ENCODE measurements around the gene MYO1B. TPM values are rescaled to one million over a fixed set of nuclear protein-coding genes. Genes with fewer than 3 reads are reported as not detected.

MYO1B gene
- total RNA-seq, 1 donor from 2014 or later, result 81.0 TPM

DNA sequence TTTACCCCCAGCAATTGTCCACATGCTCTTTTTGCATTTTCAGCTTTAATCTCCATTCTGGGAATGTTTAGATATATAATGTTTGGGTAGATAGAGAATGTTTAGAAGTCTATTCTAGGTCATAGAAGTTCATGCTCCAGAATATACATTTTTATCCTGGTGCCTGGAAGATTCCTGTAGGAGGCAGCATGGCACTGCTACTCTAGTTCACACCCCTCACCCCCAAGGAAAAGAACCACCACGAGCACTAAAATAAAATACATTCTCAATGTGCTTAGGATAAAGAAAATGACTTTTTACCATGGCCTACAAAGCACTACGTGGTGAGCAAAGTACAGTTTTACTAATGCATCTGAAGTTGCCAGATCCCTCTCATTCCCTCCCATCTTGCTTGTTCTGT lies 53.8 kb downstream of the MYO1B start:
- H3K36me3 Mint-ChIP-seq (ENCODE audit: low read depth, unreplicated experiment), result no peaks in the 10 kb centered on the region
- no peak for DNase-seq (ENCODE audit: low spot score)
- H3K27me3 Mint-ChIP-seq (ENCODE audit: unreplicated experiment), result no peaks in the 10 kb centered on the region
- TF ChIP-seq, protein P1, sequence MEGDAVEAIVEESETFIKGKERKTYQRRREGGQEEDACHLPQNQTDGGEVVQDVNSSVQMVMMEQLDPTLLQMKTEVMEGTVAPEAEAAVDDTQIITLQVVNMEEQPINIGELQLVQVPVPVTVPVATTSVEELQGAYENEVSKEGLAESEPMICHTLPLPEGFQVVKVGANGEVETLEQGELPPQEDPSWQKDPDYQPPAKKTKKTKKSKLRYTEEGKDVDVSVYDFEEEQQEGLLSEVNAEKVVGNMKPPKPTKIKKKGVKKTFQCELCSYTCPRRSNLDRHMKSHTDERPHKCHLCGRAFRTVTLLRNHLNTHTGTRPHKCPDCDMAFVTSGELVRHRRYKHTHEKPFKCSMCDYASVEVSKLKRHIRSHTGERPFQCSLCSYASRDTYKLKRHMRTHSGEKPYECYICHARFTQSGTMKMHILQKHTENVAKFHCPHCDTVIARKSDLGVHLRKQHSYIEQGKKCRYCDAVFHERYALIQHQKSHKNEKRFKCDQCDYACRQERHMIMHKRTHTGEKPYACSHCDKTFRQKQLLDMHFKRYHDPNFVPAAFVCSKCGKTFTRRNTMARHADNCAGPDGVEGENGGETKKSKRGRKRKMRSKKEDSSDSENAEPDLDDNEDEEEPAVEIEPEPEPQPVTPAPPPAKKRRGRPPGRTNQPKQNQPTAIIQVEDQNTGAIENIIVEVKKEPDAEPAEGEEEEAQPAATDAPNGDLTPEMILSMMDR (IDR thresholded peaks at IDR 0.05; ENCODE audit: unreplicated experiment), result no peak
- no peak overlapping the region for H3K27ac Mint-ChIP-seq (ENCODE audit: unreplicated experiment)
- H3K4me3 Mint-ChIP-seq (ENCODE audit: unreplicated experiment), result no peak overlapping the region
- no peaks in the 10 kb centered on the region for H3K9me3 Mint-ChIP-seq (ENCODE audit: unreplicated experiment)
- H3K4me1 Mint-ChIP-seq (ENCODE audit: unreplicated experiment), result peaks cover 20% of the 10 kb centered on the region

DNA sequence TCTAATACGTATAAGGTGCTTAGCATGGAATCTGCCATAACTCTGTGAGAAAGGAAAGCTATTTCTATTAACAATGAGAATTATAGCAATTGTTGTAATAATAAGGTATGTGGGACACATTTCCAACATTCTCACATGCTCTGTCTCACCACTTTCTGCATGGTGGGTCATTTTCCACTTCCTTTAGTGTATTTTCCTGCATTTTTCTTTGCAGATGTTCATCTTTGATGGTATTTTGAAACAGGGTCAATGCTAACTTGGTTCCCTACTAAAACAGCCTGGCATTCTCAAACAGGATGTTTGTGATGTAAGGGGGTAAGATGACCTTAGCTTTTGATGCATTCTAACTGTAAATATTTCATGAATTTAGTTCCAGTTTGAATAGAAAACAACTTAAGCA lies 54.7 kb downstream of the MYO1B start:
- no peaks in the 10 kb centered on the region for H3K36me3 Mint-ChIP-seq (ENCODE audit: low read depth, unreplicated experiment)
- H3K27me3 Mint-ChIP-seq (ENCODE audit: unreplicated experiment), result no peaks in the 10 kb centered on the region
- no peak for DNase-seq (ENCODE audit: low spot score)
- H3K4me3 Mint-ChIP-seq (ENCODE audit: unreplicated experiment), result no peak overlapping the region
- H3K27ac Mint-ChIP-seq (ENCODE audit: unreplicated experiment), result no peak overlapping the region
- no peaks in the 10 kb centered on the region for H3K9me3 Mint-ChIP-seq (ENCODE audit: unreplicated experiment)
- H3K4me1 Mint-ChIP-seq (ENCODE audit: unreplicated experiment), result peaks cover 20% of the 10 kb centered on the region
- TF ChIP-seq, protein P1 (IDR thresholded peaks at IDR 0.05; ENCODE audit: unreplicated experiment), result no peak

DNA sequence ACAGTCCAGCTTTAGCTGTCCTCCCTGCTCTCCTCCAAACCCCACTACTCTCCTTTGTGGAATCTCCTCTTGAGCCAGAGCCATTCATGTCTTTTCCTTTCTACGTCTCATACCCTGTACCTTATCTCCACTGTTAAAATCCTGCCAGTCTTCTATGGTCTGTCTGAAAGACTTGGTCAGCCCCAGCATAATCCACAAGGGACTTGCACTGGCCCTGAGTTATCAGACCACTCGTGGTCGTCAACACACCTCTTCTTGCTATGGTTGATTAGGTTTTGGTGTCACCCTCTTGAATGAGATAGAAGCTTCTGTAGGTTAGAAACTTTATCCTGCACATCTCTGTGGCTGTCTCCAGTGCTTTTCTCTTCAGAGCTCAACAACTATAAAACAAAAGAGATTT lies 56.8 kb downstream of the MYO1B start:
- H3K9me3 Mint-ChIP-seq (ENCODE audit: unreplicated experiment), result no peaks in the 10 kb centered on the region
- H3K36me3 Mint-ChIP-seq (ENCODE audit: low read depth, unreplicated experiment), result peaks cover 5% of the 10 kb centered on the region
- no peaks in the 10 kb centered on the region for H3K27me3 Mint-ChIP-seq (ENCODE audit: unreplicated experiment)
- TF ChIP-seq, protein P1 (IDR thresholded peaks at IDR 0.05; ENCODE audit: unreplicated experiment), result no peak
- DNase-seq (ENCODE audit: low spot score), result no peak
- H3K4me3 Mint-ChIP-seq (ENCODE audit: unreplicated experiment), result no peak overlapping the region
- peaks cover 16% of the 10 kb centered on the region for H3K4me1 Mint-ChIP-seq (ENCODE audit: unreplicated experiment)
- no peak overlapping the region for H3K27ac Mint-ChIP-seq (ENCODE audit: unreplicated experiment)

DNA sequence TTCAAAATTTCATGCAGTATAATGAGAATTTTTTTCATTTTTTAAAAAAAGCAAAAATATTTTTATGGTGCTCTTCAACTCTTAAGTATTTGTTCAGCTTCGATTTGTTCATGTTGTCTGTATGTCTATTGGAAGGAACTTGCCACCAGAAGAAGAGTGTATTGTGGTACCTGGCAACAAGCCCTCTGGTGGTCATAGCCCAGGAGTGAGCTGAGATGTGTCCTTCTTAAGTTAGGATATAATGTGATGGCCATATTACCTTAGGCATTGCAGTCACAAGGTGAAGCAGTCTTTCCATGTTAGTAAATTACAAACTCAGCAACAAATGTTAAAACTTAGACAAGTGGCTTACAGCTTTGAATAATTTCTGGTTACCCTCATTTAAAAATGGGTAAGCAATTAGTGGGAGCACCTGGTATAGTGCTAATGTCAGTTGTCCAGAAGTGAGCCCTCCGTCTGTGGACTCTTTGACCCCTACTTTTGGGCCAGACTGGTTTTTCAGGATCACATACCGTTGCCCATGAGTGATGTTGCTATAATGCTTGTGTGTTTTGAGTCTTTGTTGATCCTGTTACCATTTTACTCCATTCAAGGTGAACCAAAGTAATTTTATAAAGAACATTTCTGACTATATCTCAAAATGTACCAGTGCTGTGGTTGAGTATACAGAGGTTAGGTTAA lies 57.4 kb downstream of the MYO1B start:
- Mint-ChIP-seq H3K36me3 (ENCODE audit: low read depth, unreplicated experiment) (peaks cover 5% of the 10 kb centered on the region), H3K27ac (ENCODE audit: unreplicated experiment) (no peak overlapping the region), H3K4me3 (ENCODE audit: unreplicated experiment) (no peak overlapping the region), H3K27me3 (ENCODE audit: unreplicated experiment) (peaks cover 2% of the 10 kb centered on the region), H3K9me3 (ENCODE audit: unreplicated experiment) (no peaks in the 10 kb centered on the region), H3K4me1 (ENCODE audit: unreplicated experiment) (peaks cover 18% of the 10 kb centered on the region)
- no peak for DNase-seq (ENCODE audit: low spot score)
- TF ChIP-seq, protein P1 (IDR thresholded peaks at IDR 0.05; ENCODE audit: unreplicated experiment), result no peak

DNA sequence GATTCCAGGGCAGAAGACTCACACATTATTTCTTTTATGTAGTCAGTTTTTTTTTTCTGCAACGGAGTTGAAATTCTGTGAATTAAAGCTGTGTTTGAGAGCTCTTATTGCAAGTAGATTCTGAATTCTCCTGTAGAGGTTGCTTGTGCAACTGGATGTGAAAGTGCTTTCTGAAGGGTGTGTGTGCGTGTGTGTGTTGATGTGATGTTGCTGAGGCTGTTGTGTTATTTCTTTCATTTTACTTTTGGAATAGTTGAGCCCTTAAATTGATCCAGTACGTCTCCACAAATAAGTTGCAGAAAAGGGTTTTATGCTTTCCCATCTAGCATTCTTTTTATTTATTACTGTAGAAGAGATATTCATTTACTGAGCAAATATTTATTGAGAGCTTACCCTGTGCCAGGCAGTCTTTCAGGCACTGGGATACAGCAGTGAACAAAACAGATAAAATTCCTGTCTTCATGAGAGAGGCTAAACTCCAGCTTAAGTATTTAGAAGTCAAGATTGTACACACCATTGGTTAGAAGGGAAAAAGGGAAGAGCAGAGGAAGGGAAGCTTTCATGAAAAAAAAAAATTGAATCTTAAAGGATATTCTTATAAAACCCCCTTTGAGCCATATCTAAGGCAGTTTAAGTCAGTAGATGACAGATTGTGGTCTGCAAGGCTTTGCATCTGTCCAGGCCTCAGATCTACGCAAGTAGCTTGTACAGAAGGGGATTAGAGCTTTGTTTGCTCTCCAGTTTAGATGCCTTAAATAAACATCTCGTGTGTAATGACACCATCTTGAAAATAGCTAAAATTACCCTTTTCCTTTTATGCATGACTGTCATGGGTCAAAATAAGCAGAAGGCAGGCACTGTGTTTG lies 58.2 kb downstream of the MYO1B start:
- no peaks in the 10 kb centered on the region for H3K9me3 Mint-ChIP-seq (ENCODE audit: unreplicated experiment)
- H3K4me3 Mint-ChIP-seq (ENCODE audit: unreplicated experiment), result no peak overlapping the region
- H3K27me3 Mint-ChIP-seq (ENCODE audit: unreplicated experiment), result peaks cover 2% of the 10 kb centered on the region
- peaks cover 5% of the 10 kb centered on the region for H3K36me3 Mint-ChIP-seq (ENCODE audit: low read depth, unreplicated experiment)
- H3K27ac Mint-ChIP-seq (ENCODE audit: unreplicated experiment), result no peak overlapping the region
- peaks cover 19% of the 10 kb centered on the region for H3K4me1 Mint-ChIP-seq (ENCODE audit: unreplicated experiment)
- TF ChIP-seq, protein P1 (IDR thresholded peaks at IDR 0.05; ENCODE audit: unreplicated experiment), result no peak
- no peak for DNase-seq (ENCODE audit: low spot score)
